GM12891 (cell line): ENCODE data around the gene DENND4B.

Experiments used
- DNase-seq: peaks from one replicate; pipeline ENCODE4 v3.0.0; 2011; ENCODE audit warnings: low spot score; ENCODE audit not compliant: insufficient read length
- FAIRE-seq: peaks from 2 replicates; lab custom pipeline; 2011; peaks lifted over from hg19 to GRCh38; lab: Jason Lieb, UNC
- PAX5 ChIP-seq: IDR thresholded peaks from 2 replicates; pipeline ENCODE4 v1.6.1; 2011; ENCODE audit warnings: low read length, moderate library complexity, mild to moderate bottlenecking; ENCODE audit not compliant: insufficient read depth, severe bottlenecking
- POLR2A ChIP-seq: IDR thresholded peaks from 2 replicates; pipeline ENCODE4 v1.6.1; 2011; ENCODE audit warnings: low read depth, low read length, control low read depth
- POLR2AphosphoS5 ChIP-seq: IDR thresholded peaks from 2 replicates; pipeline ENCODE4 v1.6.1; 2011; ENCODE audit warnings: low read depth, low read length, control low read depth
- POU2F2 ChIP-seq: IDR thresholded peaks from 2 replicates; pipeline ENCODE4 v1.6.1; 2011; ENCODE audit warnings: low read depth, mild to moderate bottlenecking, control low read depth, low read length, moderate library complexity
- SPI1 ChIP-seq: IDR thresholded peaks from 2 replicates; pipeline ENCODE4 v1.6.1; 2011; ENCODE audit warnings: low read depth, low read length, control low read depth
- TAF1 ChIP-seq: IDR thresholded peaks from 2 replicates; pipeline ENCODE4 v1.6.1; 2011; ENCODE audit warnings: low read depth, low read length, control low read depth

Gene DENND4B

DNA sequence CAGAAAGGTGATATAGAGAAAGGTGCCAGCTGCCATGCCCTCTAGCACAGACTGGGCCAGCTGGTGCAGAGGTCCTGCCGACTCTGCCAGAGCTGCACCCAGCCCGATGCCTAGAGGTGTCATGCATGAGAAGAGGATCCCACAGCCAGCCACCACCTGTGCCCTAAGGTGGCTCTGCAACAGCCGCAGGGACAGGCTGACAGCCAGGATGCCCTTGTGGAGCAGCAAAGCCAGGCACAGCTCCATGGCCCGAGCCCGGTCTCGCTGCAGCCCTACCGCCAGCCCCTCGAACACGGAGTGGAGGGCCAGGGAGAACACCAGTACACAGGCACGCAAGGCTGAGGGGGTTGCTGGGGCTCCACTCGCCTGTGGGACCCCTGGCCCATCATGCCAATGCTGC is 13.7 kb upstream of the DENND4B start:
- no peak for DNase-seq
- TF ChIP-seq POLR2AphosphoS5 = no peak
- TF ChIP-seq PAX5 = no peak
- no peak for TF ChIP-seq POLR2A
- TF ChIP-seq POU2F2 = no peak
- no peak for TF ChIP-seq TAF1
- no peak for TF ChIP-seq SPI1

DNA sequence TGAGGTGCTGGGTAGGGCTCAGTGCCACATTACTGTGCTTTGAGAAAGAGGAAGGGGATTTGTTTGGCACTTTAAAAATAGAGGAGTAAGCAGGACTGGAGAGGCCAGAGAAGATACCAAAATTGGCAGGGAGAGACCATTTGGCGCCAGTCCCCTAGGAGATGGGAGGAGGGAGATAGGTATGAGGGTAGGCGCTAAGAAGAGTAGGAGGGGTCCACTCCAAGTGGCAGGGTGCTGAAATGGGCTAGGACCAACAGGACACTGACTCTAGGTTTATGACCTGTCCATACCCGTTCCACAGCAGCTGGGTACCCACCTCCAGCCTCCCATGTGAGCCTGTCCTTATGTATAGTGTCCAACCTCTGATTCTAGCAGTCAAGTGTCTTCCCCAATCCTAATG is 12.9 kb upstream of the DENND4B start:
- TF ChIP-seq PAX5 (no peak), POLR2A (no peak), TAF1 (no peak), SPI1 (no peak), POLR2AphosphoS5 (no peak), POU2F2 (no peak)
- DNase-seq (no peak), FAIRE-seq (no peak)

More for the DNA sequence above, 13.7 kb upstream of the DENND4B start:
- no peak for FAIRE-seq

DNA sequence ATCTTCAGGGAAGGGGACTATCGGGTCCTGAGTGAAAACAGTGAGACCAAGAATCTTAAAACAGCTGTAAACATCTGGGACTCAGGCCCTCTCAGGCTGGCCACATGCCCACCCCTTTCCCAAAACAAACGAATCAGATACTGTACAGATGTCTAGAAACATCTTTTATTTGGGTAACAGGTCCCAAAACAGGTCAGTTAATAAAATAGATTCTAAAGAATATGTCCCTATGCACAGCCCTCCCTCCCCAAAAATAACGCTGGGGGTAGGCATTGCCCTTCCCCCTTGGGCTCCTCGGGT is 12.4 kb upstream of the DENND4B start:
- no peak for FAIRE-seq
- DNase-seq = no peak

DNA sequence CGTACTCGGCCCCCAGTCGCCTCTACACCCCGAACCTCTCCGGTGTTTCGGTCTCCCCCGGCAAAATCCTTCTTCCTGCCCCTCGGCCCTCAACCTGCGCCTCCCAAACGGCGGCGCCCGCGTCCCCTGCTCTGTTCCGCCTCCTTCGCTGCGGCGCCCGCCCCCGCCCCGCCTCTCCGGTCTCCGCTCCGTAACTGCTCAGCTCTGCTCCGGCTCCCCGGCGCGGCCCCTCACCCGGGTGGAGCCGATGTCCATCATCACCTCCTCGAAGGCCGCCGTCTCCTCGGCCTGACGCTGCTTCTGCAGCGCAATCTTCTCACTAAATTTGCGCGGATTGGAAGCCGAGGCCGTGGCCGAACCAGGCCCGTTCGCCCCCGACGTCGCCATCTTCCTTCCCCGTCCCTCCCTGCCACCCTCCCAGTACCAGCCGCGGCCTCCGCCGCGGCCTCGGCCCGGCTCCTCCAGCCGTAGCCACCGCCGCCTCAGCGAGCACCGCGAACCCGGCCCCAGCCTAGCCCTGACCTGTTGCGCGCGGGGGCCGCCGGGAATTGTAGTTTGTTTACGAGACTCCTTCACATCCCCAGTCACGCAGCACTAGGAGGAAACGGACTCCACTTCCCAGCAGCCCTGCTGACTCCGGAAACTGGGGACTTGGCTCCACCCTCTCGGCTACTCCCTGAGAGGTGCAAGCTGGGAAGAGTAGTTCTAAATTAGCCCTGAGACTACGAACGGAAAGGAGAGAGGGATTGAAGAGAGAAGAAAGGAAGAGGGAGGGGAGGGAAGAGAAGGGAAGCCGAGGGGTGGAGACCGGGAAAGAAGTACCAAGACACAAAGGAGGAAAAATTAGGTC is 11.8 kb upstream of the DENND4B start, which contains the start of gene CRTC2:
Gene CRTC2 (minus strand): TSS at position 502 of the 850 bp plus-strand sequence. CDS start 115 bp downstream, at position 387.
- FAIRE-seq (no peak), DNase-seq (peak; percentile 97)
- TF ChIP-seq SPI1 (peak; percentile 27; the same call in 1 of the 2 replicates), PAX5 (peak; percentile 19), POLR2AphosphoS5 (no peak; the same call in 1 of the 2 replicates), POU2F2 (peak; percentile 74; the same call in 1 of the 2 replicates), TAF1 (0 out of 2 replicates have a peak, but pooled peaks have one; percentile 7)

More for the DNA sequence above, 12.4 kb upstream of the DENND4B start:
- TF ChIP-seq POU2F2 (no peak), SPI1 (no peak), PAX5 (no peak), TAF1 (no peak), POLR2A (no peak), POLR2AphosphoS5 (no peak)

DNA sequence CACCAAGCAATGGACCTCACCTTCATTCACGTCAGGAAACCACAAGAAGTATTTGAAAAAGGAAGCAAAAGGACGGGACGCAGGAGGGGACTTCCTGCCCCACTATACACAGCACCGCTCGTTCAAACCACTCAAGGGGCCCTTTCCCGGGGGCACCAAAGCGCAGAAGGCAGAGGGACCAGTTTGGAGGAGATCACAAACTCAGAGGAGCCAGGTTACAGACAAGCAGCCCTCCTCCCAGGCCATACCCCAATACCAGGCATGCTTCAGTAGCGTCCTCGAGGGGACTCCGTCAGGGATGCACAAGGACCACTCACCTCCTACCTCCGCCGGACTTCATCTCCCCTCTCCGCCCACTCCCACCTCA is 11.2 kb upstream of the DENND4B start:
- FAIRE-seq = peak; percentile 95
- no peak for DNase-seq

DNA sequence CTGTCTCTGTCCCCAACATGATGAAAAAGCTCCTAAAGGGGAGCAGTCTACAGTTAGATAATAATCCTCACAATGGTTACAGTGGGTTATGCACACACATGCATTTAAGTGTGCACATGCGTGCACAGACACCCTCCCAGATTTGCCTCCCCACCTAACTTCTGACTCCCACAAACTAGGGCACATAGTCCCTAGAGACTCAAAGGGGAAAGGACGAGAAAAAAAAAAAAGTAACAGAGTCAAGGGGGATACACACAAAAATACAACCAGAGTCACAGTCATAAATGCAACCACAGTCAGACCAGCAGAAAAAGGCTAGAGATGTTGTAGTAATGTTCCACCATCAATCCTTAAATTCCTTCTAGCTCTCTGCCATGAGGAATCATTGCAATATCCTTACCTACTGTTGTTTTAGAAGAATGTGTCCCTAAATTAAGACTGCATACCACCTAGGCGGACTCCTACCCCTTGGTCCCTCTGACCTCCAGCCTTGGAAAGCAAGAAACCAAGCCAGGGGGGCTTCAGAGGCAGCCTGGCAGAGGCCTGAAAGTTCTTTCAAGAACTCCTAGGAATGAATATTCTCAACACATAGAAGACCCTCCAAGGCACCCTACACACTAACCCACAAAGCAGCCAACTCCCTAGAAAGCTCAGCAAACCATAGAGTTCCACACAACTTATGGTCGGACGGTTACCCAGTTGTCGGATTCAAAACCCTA is 10.6 kb upstream of the DENND4B start:
- peak; percentile 78 for FAIRE-seq
- TF ChIP-seq POU2F2 (no peak), PAX5 (no peak), SPI1 (no peak), POLR2A (no peak), TAF1 (no peak), POLR2AphosphoS5 (no peak)
- no peak for DNase-seq

More for the DNA sequence above, 11.2 kb upstream of the DENND4B start:
- TF ChIP-seq POLR2A = peak; percentile 85
- TF ChIP-seq TAF1 = peak; percentile 48; the same call in 1 of the 2 replicates
- no peak for TF ChIP-seq PAX5
- TF ChIP-seq POU2F2 = peak; percentile 52; the same call in 1 of the 2 replicates
- TF ChIP-seq POLR2AphosphoS5 = peak; percentile 68; the same call in 1 of the 2 replicates
- TF ChIP-seq SPI1 = peak; percentile 44; the same call in 1 of the 2 replicates

DNA sequence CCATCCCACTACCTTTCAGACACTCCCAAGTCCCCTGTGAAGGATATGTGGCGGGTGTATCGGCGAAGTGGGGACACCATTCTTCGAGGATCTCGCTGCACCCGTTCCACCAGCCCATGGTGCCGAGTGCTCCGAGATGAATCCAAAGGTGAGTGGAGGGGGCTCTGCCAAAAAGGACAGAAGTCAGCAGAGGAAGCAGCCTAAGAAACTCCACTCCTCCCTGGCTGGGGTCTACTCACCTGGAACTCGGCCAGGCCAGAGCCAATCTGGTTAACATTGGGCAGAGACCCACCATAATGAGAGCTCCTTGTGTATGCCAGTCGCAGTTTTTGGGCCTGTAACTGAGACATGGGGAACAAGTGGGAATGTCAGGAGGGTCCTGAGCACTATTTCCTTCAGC is 8.3 kb upstream of the DENND4B start:
- no peak for TF ChIP-seq POU2F2
- TF ChIP-seq TAF1 = no peak
- TF ChIP-seq POLR2A = no peak
- no peak for TF ChIP-seq POLR2AphosphoS5
- no peak for TF ChIP-seq SPI1
- TF ChIP-seq PAX5 = no peak
- no peak for FAIRE-seq

DNA sequence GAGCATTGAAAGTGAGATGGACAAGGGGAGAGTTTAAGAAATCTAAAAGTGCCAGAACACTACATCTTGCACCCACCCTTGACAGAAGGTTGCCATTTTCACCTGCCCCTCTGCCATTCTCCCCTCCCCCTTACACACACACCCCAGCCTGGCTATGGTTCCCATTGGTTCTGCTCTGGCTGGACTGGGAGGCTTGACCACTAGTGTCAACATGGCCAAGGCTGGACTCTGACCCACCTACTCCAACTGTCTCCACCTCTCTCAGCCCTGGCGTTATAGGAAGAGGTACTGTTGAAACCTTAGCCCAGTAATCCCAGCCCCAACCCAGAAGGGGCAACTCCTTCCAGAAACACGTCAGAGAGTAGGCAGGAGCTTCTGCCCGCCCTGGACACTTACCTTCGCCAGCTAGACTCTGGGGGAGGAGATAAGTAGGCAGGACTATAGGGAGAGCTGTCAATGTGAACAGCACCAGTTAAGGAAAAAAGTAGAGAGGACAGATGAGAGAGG is 7.4 kb upstream of the DENND4B start:
- DNase-seq (no peak), FAIRE-seq (no peak)
- TF ChIP-seq TAF1 (no peak), PAX5 (no peak), POLR2A (no peak)

More for the DNA sequence above, 8.3 kb upstream of the DENND4B start:
- no peak for DNase-seq

DNA sequence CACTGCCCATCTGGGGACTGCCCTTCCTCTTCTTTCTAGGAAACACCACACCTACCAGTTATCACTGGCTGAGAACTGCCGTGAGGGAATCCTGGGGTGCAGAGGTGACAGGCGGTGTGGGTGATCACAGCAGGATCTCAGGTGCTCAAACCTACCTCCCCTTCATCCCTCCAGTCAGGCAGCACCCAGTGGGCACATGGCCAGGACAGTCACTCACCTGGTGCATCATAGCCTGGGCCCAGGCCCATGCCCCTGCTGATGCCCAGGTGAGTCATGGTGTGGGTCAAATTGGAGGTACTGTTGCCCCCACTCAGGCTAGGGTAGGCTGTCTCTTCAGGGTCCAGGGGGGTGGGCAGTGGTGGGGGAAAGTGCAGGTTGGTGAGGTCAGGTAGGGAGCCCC is 5.3 kb upstream of the DENND4B start:
- TF ChIP-seq SPI1 = no peak
- no peak for TF ChIP-seq TAF1
- no peak for TF ChIP-seq POLR2AphosphoS5
- no peak for TF ChIP-seq POU2F2
- FAIRE-seq (no peak), DNase-seq (no peak)
